Mesothelial cell of epicardium (in vitro differentiated cells): ENCODE results near the gene ROR2. TPM values are rescaled to one million over a fixed set of nuclear protein-coding genes. Genes with fewer than 3 reads are reported as not detected.

Experiments
- DNase-seq, 2 experiments: peaks; one replicate each; pipeline ENCODE4 v3.0.0; 2021; ENCODE audit warnings: low spot score in 2 of 2; ENCODE audit not compliant: unreplicated experiment in 2 of 2
- H3K27ac Mint-ChIP-seq: 2 replicates; pipeline ENCODE4 v1.8.0; 2021; ENCODE audit warnings: mixed read lengths
- H3K27me3 Mint-ChIP-seq: 2 replicates; pipeline ENCODE4 v1.8.0; 2021; ENCODE audit warnings: low read depth, mixed read lengths
- H3K36me3 Mint-ChIP-seq: 2 replicates; pipeline ENCODE4 v1.8.0; 2021; ENCODE audit warnings: mixed read lengths
- H3K4me1 Mint-ChIP-seq: 2 replicates; pipeline ENCODE4 v1.8.0; 2021; ENCODE audit warnings: mixed read lengths
- H3K4me3 Mint-ChIP-seq: 2 replicates; pipeline ENCODE4 v1.8.0; 2021; ENCODE audit warnings: mild to moderate bottlenecking, moderate library complexity, mixed read lengths
- H3K9me3 Mint-ChIP-seq: 2 replicates; pipeline ENCODE4 v1.8.0; 2021; ENCODE audit warnings: mixed read lengths
- CTCF ChIP-seq: fragments of 200-600 bp; sonication (generic); IDR thresholded peaks from one replicate; pipeline ENCODE4 v1.5.0; 2021; ENCODE audit warnings: antibody characterized with exemption; ENCODE audit not compliant: unreplicated experiment
- total RNA-seq: library from RNA; stranded (reverse); gene quantifications from 3 replicates; pipeline ENCODE4 v1.2.1, GENCODE V29; 2021

The ROR2 gene
- 36.7 to 41.0 TPM (median 39.7 TPM) in 3 replicates for total RNA-seq

GRCh38 chr9:91949946-91950664 lies at the start of gene ROR2:
Gene ROR2, minus strand, starts transcription at chr9:91950228.
- H3K27ac Mint-ChIP-seq, result peak within 1 kb of the TSS; percentile 73
- peaks cover 4% of the 10 kb centered on the region for H3K9me3 Mint-ChIP-seq
- H3K36me3 Mint-ChIP-seq, result no peaks in the 10 kb centered on the region
- peaks cover 39% of the 10 kb centered on the region for H3K4me1 Mint-ChIP-seq
- DNase-seq, result peak; percentile 81 to 93
- TF ChIP-seq CTCF, result peak; percentile 81
- no peaks in the 10 kb centered on the region for H3K27me3 Mint-ChIP-seq
- peak within 1 kb of the TSS; percentile 89 for H3K4me3 Mint-ChIP-seq

GRCh38 chr9:91995000-91995655 lies 45.1 kb upstream of the ROR2 start:
- peaks cover 3% of the 10 kb centered on the region for H3K9me3 Mint-ChIP-seq
- H3K27ac Mint-ChIP-seq, result no peak overlapping the region
- no peak overlapping the region for H3K4me3 Mint-ChIP-seq
- no peak for TF ChIP-seq CTCF
- H3K4me1 Mint-ChIP-seq, result peaks cover 7% of the 10 kb centered on the region
- no peaks in the 10 kb centered on the region for H3K36me3 Mint-ChIP-seq
- no peak for DNase-seq
- peaks cover 3% of the 10 kb centered on the region for H3K27me3 Mint-ChIP-seq

GRCh38 chr9:91994422-91994821 lies 44.4 kb upstream of the ROR2 start:
- DNase-seq, result no peak
- Mint-ChIP-seq H3K9me3 (peaks cover 7% of the 10 kb centered on the region), H3K27ac (no peak overlapping the region), H3K27me3 (peaks cover 3% of the 10 kb centered on the region), H3K4me1 (peaks cover 7% of the 10 kb centered on the region), H3K36me3 (no peaks in the 10 kb centered on the region), H3K4me3 (no peak overlapping the region)
- TF ChIP-seq CTCF, result no peak

GRCh38 chr9:91992461-91993041 lies 42.5 kb upstream of the ROR2 start:
- H3K27ac Mint-ChIP-seq, result peak overlapping the region; percentile 37
- H3K9me3 Mint-ChIP-seq, result peaks cover 8% of the 10 kb centered on the region
- H3K4me1 Mint-ChIP-seq, result peaks cover 7% of the 10 kb centered on the region
- no peak for DNase-seq
- no peaks in the 10 kb centered on the region for H3K36me3 Mint-ChIP-seq
- no peak overlapping the region for H3K4me3 Mint-ChIP-seq
- no peak for TF ChIP-seq CTCF
- H3K27me3 Mint-ChIP-seq, result peaks cover 3% of the 10 kb centered on the region

- H3K4me1 Mint-ChIP-seq, result peaks cover 7% of the 10 kb centered on the region
- DNase-seq, result no peak
- H3K27ac Mint-ChIP-seq, result peak overlapping the region; percentile 36
- peaks cover 8% of the 10 kb centered on the region for H3K9me3 Mint-ChIP-seq
- TF ChIP-seq CTCF, result no peak
- H3K27me3 Mint-ChIP-seq, result peaks cover 3% of the 10 kb centered on the region
- no peak overlapping the region for H3K4me3 Mint-ChIP-seq
- H3K36me3 Mint-ChIP-seq, result no peaks in the 10 kb centered on the region
These were observed 41.8 kb upstream of the ROR2 start for GRCh38 chr9:91991721-91992341.
